Mesenchymal stem cell (in vitro differentiated cells and primary cell): ENCODE measurements around the gene SPACA7.

Experiments used
- DNase-seq: peaks from one replicate; pipeline ENCODE4 v3.0.0-alpha.2; 2013
- H2AFZ ChIP-seq: one replicate; pipeline ENCODE4 v1.6.1; 2013; ENCODE audit warnings: low read depth, mild to moderate bottlenecking, control low read depth, inconsistent platforms, low read length, moderate library complexity
- H2AK5ac ChIP-seq: 2 replicates; pipeline ENCODE4 v1.6.1; 2013; ENCODE audit warnings: low read length, moderate library complexity, mild to moderate bottlenecking, inconsistent platforms; ENCODE audit not compliant: severe bottlenecking
- H2BK120ac ChIP-seq: one replicate; pipeline ENCODE4 v1.6.1; 2013; ENCODE audit warnings: low read depth, mild to moderate bottlenecking, inconsistent platforms, low read length, moderate library complexity
- H2BK12ac ChIP-seq, 2 experiments: one replicate each; pipeline ENCODE4 v1.6.1; 2013; ENCODE audit warnings: inconsistent platforms in 2 of 2, low read length in 2 of 2, mild to moderate bottlenecking in 2 of 2, moderate library complexity in 2 of 2, control low read depth in 1 of 2
- H2BK15ac ChIP-seq: one replicate; pipeline ENCODE4 v1.6.1; 2013; ENCODE audit warnings: mild to moderate bottlenecking, low read depth, inconsistent platforms; ENCODE audit not compliant: poor library complexity, severe bottlenecking
- H2BK5ac ChIP-seq: 2 replicates; pipeline ENCODE4 v1.6.1; 2013; ENCODE audit warnings: low read depth, mild to moderate bottlenecking, low read length, control low read depth, inconsistent platforms; ENCODE audit not compliant: poor library complexity, severe bottlenecking
- H3K14ac ChIP-seq, 2 experiments: one replicate each; pipeline ENCODE4 v1.6.1; 2013; ENCODE audit warnings: inconsistent platforms in 2 of 2, low read length in 2 of 2, control low read depth in 1 of 2, mild to moderate bottlenecking in 1 of 2, moderate library complexity in 1 of 2
- H3K18ac ChIP-seq, 2 experiments: one replicate each; pipeline ENCODE4 v1.6.1; 2013; ENCODE audit warnings: inconsistent platforms in 2 of 2, low read length in 2 of 2, control low read depth in 1 of 2, low read depth in 1 of 2, mild to moderate bottlenecking in 1 of 2
- H3K23ac ChIP-seq, 2 experiments: one replicate each; pipeline ENCODE4 v1.6.1; 2013; ENCODE audit warnings: inconsistent platforms in 2 of 2, low read length in 2 of 2, mild to moderate bottlenecking in 2 of 2, moderate library complexity in 2 of 2, control low read depth in 1 of 2
- H3K27ac ChIP-seq: 2 replicates; pipeline ENCODE4 v1.5.1; 2013; ENCODE audit warnings: mild to moderate bottlenecking, moderate library complexity, low read length, control low read depth, inconsistent platforms; ENCODE audit not compliant: poor library complexity, severe bottlenecking
- H3K27me3 ChIP-seq, 2 experiments: 2 replicates each; pipeline versions ENCODE4 v1.6.1 to v1.7.0; 2013; ENCODE audit warnings: low read length in 2 of 2, mild to moderate bottlenecking in 2 of 2, moderate library complexity in 2 of 2, control low read depth in 1 of 2, inconsistent platforms in 1 of 2; ENCODE audit not compliant: control insufficient read depth in 1 of 2, insufficient read depth in 1 of 2
- H3K36me3 ChIP-seq, 2 experiments: 2 replicates each; pipeline versions ENCODE4 v1.6.1 to v1.7.0; 2013; ENCODE audit warnings: low read length in 2 of 2, control low read depth in 1 of 2, inconsistent platforms in 1 of 2, low read depth in 1 of 2, mild to moderate bottlenecking in 1 of 2; ENCODE audit not compliant: insufficient read depth in 2 of 2, control insufficient read depth in 1 of 2
- H3K4ac ChIP-seq, 2 experiments: one replicate each; pipeline ENCODE4 v1.6.1; 2013; ENCODE audit warnings: inconsistent platforms in 2 of 2, low read length in 2 of 2, mild to moderate bottlenecking in 2 of 2, moderate library complexity in 2 of 2, control low read depth in 1 of 2, low read depth in 1 of 2
- H3K4me1 ChIP-seq: 2 replicates; pipeline ENCODE4 v1.6.1; 2013; ENCODE audit warnings: low read depth, low read length, control low read depth; ENCODE audit not compliant: control insufficient read depth, insufficient read depth
- H3K4me2 ChIP-seq: 2 replicates; pipeline ENCODE4 v1.6.1; 2013; ENCODE audit warnings: low read length, mild to moderate bottlenecking, inconsistent platforms; ENCODE audit not compliant: poor library complexity, severe bottlenecking
- H3K4me3 ChIP-seq, 2 experiments: 2 replicates each; pipeline versions ENCODE4 v1.5.1 to v1.7.0; 2013; ENCODE audit warnings: low read length in 2 of 2, mild to moderate bottlenecking in 2 of 2, control low read depth in 1 of 2, low read depth in 1 of 2; ENCODE audit not compliant: insufficient read depth in 1 of 2
- H3K79me1 ChIP-seq: replicated peaks from 2 replicates; pipeline ENCODE4 v1.6.1; 2013; ENCODE audit warnings: mild to moderate bottlenecking, control low read depth, low read length, inconsistent platforms; ENCODE audit not compliant: poor library complexity, severe bottlenecking
- H3K9ac ChIP-seq: 2 replicates; pipeline ENCODE4 v1.7.0; 2013; ENCODE audit warnings: mild to moderate bottlenecking, low read length, moderate library complexity
- H3K9me3 ChIP-seq: 2 replicates; pipeline ENCODE4 v1.7.0; 2013; ENCODE audit warnings: mild to moderate bottlenecking, low read length; ENCODE audit not compliant: control insufficient read depth
- H4K8ac ChIP-seq: one replicate; pipeline ENCODE4 v1.6.1; 2013; ENCODE audit warnings: inconsistent platforms, mild to moderate bottlenecking, low read length, moderate library complexity
- H4K91ac ChIP-seq: one replicate; pipeline ENCODE4 v1.6.1; 2013; ENCODE audit warnings: mild to moderate bottlenecking, low read length, inconsistent platforms
- WGBS: methylation state at CpG from one replicate; pipeline ENCODE4 v1.1.7; 2013; ENCODE audit warnings: mixed read lengths; 5-methylcytosine and 5-hydroxymethylcytosine counted together

The SPACA7 gene

GRCh38 chr13:112466132-112467058, 90.2 kb downstream of the SPACA7 start:
- Histone ChIP-seq H4K8ac (no peak overlapping the region), H3K4me1 (no peaks in the 10 kb centered on the region), H3K79me1 (no peaks in the 10 kb centered on the region), H3K9me3 (peaks cover 8% of the 10 kb centered on the region), H3K9ac (no peak overlapping the region), H3K18ac (no peak overlapping the region), H2BK120ac (no peak overlapping the region), H2BK12ac (no peak overlapping the region), H2BK15ac (no peak overlapping the region), H3K23ac (no peak overlapping the region), H3K27me3 (no peaks in the 10 kb centered on the region), H3K4me3 (no peak overlapping the region), H3K36me3 (no peaks in the 10 kb centered on the region), H3K4ac (no peak overlapping the region), H3K27ac (no peak overlapping the region), H4K91ac (peak overlapping the region; percentile 12), H2AFZ (no peak overlapping the region), H3K14ac (no peak overlapping the region), H2BK5ac (no peak overlapping the region), H2AK5ac (no peak overlapping the region), H3K4me2 (no peak overlapping the region)
- WGBS, result 89% methylated on average over 40 of the region's 40 CpGs
- DNase-seq, result no peak

- Histone ChIP-seq H2AK5ac (no peak overlapping the region), H3K18ac (no peak overlapping the region), H3K14ac (no peak overlapping the region), H4K8ac (no peak overlapping the region), H3K9ac (no peak overlapping the region), H3K79me1 (no peaks in the 10 kb centered on the region), H3K4me3 (no peak overlapping the region), H2BK12ac (no peak overlapping the region), H2BK120ac (no peak overlapping the region), H3K9me3 (peaks cover 4% of the 10 kb centered on the region), H3K23ac (no peak overlapping the region), H3K4me1 (no peaks in the 10 kb centered on the region), H2AFZ (no peak overlapping the region), H3K4ac (no peak overlapping the region), H2BK15ac (no peak overlapping the region), H3K4me2 (no peak overlapping the region), H3K27ac (no peak overlapping the region), H2BK5ac (no peak overlapping the region), H4K91ac (no peak overlapping the region), H3K36me3 (no peaks in the 10 kb centered on the region), H3K27me3 (no peaks in the 10 kb centered on the region)
- DNase-seq, result no peak
- WGBS, result 97% methylated on average over 19 of the region's 19 CpGs
Observed at GRCh38 chr13:112467236-112467635, 91.1 kb downstream of the SPACA7 start.

- H2AK5ac ChIP-seq, result no peak overlapping the region
- H2BK5ac ChIP-seq, result no peak overlapping the region
- H3K18ac ChIP-seq, result no peak overlapping the region
- peaks cover 2% of the 10 kb centered on the region for H3K9me3 ChIP-seq
- H3K4me3 ChIP-seq, result no peak overlapping the region
- H4K8ac ChIP-seq, result no peak overlapping the region
- no peak overlapping the region for H2BK12ac ChIP-seq
- H3K9ac ChIP-seq, result no peak overlapping the region
- H3K79me1 ChIP-seq, result no peaks in the 10 kb centered on the region
- no peak overlapping the region for H2BK15ac ChIP-seq
- H3K27me3 ChIP-seq, result no peaks in the 10 kb centered on the region
- H3K4me1 ChIP-seq, result no peaks in the 10 kb centered on the region
- H2AFZ ChIP-seq, result no peak overlapping the region
- no peak for DNase-seq
- no peak overlapping the region for H4K91ac ChIP-seq
- H2BK120ac ChIP-seq, result no peak overlapping the region
- H3K4ac ChIP-seq, result no peak overlapping the region
- no peak overlapping the region for H3K27ac ChIP-seq
- 97% methylated on average over 8 of the region's 10 CpGs for WGBS
- H3K36me3 ChIP-seq, result no peaks in the 10 kb centered on the region
- no peak overlapping the region for H3K4me2 ChIP-seq
- H3K23ac ChIP-seq, result no peak overlapping the region
- H3K14ac ChIP-seq, result no peak overlapping the region
Observed at GRCh38 chr13:112468069-112468468, 91.9 kb downstream of the SPACA7 start.

GRCh38 chr13:112469071-112469745, 93.1 kb downstream of the SPACA7 start:
- H2AFZ ChIP-seq, result no peak overlapping the region
- no peak overlapping the region for H3K23ac ChIP-seq
- no peak overlapping the region for H3K9ac ChIP-seq
- H2BK5ac ChIP-seq, result no peak overlapping the region
- H2BK15ac ChIP-seq, result no peak overlapping the region
- no peak overlapping the region for H3K4me3 ChIP-seq
- no peak overlapping the region for H3K14ac ChIP-seq
- no peak overlapping the region for H3K4ac ChIP-seq
- no peak overlapping the region for H3K27ac ChIP-seq
- WGBS, result 85% methylated on average over 14 of the region's 14 CpGs
- H3K36me3 ChIP-seq, result no peaks in the 10 kb centered on the region
- H2BK12ac ChIP-seq, result no peak overlapping the region
- no peaks in the 10 kb centered on the region for H3K4me1 ChIP-seq
- H4K8ac ChIP-seq, result no peak overlapping the region
- H3K18ac ChIP-seq, result no peak overlapping the region
- no peak overlapping the region for H4K91ac ChIP-seq
- no peak overlapping the region for H2BK120ac ChIP-seq
- H3K79me1 ChIP-seq, result no peaks in the 10 kb centered on the region
- H3K9me3 ChIP-seq, result peaks cover 2% of the 10 kb centered on the region
- no peak overlapping the region for H3K4me2 ChIP-seq
- no peaks in the 10 kb centered on the region for H3K27me3 ChIP-seq
- H2AK5ac ChIP-seq, result no peak overlapping the region
- DNase-seq, result no peak
